ENCODE measurements around the gene HIPK3. TPM values are rescaled to one million over a fixed set of nuclear protein-coding genes. Genes with fewer than 3 reads are reported as not detected.

The HIPK3 gene
- total and polyA plus RNA-seq, 2 experiments from 2014 or later = 5.5 to 29.8 TPM

GRCh38 chr11:33387581-33387980 lies 130.4 kb downstream of the HIPK3 start (continued):
- TF ChIP-seq ZNF462 (CRISPR knock-in tag; IDR thresholded peaks at IDR 0.05) (no peak), CREB1 (CRISPR knock-in tag; IDR thresholded peaks at IDR 0.05; ENCODE audit: low read depth) (no peak), ZNF114 (CRISPR knock-in tag; IDR thresholded peaks at IDR 0.05) (no peak), STAT1 (IDR thresholded peaks at IDR 0.05; ENCODE audit: unreplicated experiment) (no peak), REST (IDR thresholded peaks at IDR 0.05; ENCODE audit: unreplicated experiment) (no peak), EZH2phosphoT487 (IDR thresholded peaks at IDR 0.05; ENCODE audit: unreplicated experiment) (no peak), ZNF331 (CRISPR knock-in tag; IDR thresholded peaks at IDR 0.05; ENCODE audit: low read depth) (no peak), ETS1 (IDR thresholded peaks at IDR 0.05) (no peak)
